A549 (cell line): ENCODE measurements around the gene OPCML.

Source experiments
- CBX8 ChIP-seq: fragments of 200-600 bp; sonication (generic); IDR thresholded peaks from 2 replicates; pipeline ENCODE4 v1.6.1; 2016
- EP300 ChIP-seq, 2 experiments: fragments of >200 bp; sonication (Bioruptor Twin); formaldehyde crosslinking; IDR thresholded peaks; 2 replicates in 1 of 2; 3 replicates in 1 of 2; pipeline ENCODE4 v1.6.1; 2016 to 2017
- JUNB ChIP-seq: fragments of >200 bp; sonication (Bioruptor Twin); formaldehyde crosslinking; IDR thresholded peaks from 2 replicates; pipeline ENCODE4 v1.6.1; 2016
- KDM1A ChIP-seq: fragments of 200-600 bp; sonication (generic); IDR thresholded peaks from 2 replicates; pipeline ENCODE4 v1.6.1; 2016; ENCODE audit warnings: low read depth, mild to moderate bottlenecking
- NPAS2 ChIP-seq: fragments of 250-450 bp; sonication (Bioruptor Pico); IDR thresholded peaks from 2 replicates; pipeline ENCODE4 v1.8.0; 2022; ENCODE audit warnings: mild to moderate bottlenecking, moderate library complexity, borderline replicate concordance
- POLR2A ChIP-seq: IDR thresholded peaks from 2 replicates; pipeline ENCODE4 v1.6.1; 2012; ENCODE audit warnings: mild to moderate bottlenecking, low read length
- POLR2AphosphoS2 ChIP-seq: conservative IDR thresholded peaks from 2 replicates; pipeline ENCODE4 v1.6.1; 2012; ENCODE audit warnings: low read length, improper control_type of control experiment, inconsistent platforms
- RFX5 ChIP-seq: fragments of 450-650 bp; IDR thresholded peaks from 2 replicates; pipeline ENCODE4 v1.7.1; 2014; ENCODE audit warnings: antibody characterized with exemption, mild to moderate bottlenecking, moderate library complexity
- SMC3 ChIP-seq: fragments of >200 bp; sonication (Bioruptor Twin); formaldehyde crosslinking; IDR thresholded peaks from 3 replicates; pipeline ENCODE4 v1.6.1; 2018; ENCODE audit warnings: inconsistent platforms
- USF2 ChIP-seq: fragments of 450-650 bp; IDR thresholded peaks from 2 replicates; pipeline ENCODE4 v1.6.1; 2014; ENCODE audit warnings: antibody characterized with exemption
- TF ChIP-seq, protein P1 (sequence below): fragments of >200 bp; sonication (Bioruptor Twin); formaldehyde crosslinking; IDR thresholded peaks from 3 replicates; pipeline ENCODE4 v1.5.1; 2016

- TF ChIP-seq, protein P1, sequence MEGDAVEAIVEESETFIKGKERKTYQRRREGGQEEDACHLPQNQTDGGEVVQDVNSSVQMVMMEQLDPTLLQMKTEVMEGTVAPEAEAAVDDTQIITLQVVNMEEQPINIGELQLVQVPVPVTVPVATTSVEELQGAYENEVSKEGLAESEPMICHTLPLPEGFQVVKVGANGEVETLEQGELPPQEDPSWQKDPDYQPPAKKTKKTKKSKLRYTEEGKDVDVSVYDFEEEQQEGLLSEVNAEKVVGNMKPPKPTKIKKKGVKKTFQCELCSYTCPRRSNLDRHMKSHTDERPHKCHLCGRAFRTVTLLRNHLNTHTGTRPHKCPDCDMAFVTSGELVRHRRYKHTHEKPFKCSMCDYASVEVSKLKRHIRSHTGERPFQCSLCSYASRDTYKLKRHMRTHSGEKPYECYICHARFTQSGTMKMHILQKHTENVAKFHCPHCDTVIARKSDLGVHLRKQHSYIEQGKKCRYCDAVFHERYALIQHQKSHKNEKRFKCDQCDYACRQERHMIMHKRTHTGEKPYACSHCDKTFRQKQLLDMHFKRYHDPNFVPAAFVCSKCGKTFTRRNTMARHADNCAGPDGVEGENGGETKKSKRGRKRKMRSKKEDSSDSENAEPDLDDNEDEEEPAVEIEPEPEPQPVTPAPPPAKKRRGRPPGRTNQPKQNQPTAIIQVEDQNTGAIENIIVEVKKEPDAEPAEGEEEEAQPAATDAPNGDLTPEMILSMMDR = no peak
- TF ChIP-seq POLR2A (no peak), SMC3 (no peak), KDM1A (no peak), JUNB (no peak), NPAS2 (CRISPR knock-in tag) (no peak), RFX5 (no peak), EP300 (IDR thresholded peaks at IDR 0.05) (no peak), POLR2AphosphoS2 (no peak), USF2 (no peak), CBX8 (no peak)
Observed at GRCh38 chr11:133219543-133219942, 312.8 kb downstream of the OPCML start.
